Measurements from ENCODE around the gene SLC25A24.
"Not testable (repeated sequence)": the region's sequence is repeated elsewhere in the genome, so short reads cannot be mapped to it uniquely, and the experiment has no call there.

The SLC25A24 gene

DNA sequence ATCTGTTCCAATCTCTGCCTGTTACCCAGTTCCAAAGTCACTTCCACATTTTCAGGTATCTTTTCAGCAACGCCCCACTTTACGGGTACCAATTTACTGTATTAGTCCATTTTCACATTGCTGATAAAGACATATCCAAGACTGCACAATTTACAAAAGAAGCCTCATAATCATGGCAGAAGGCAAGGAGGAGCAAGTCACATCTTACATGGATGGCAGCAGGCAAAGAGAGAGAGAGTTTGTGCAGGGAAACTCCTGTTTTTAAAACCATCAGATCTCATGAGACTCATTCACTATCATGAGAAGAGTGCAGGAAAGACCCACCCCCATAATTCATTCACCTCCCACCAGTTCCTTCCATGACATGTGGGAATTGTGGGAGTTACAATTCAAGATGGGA is 67.0 kb downstream of the SLC25A24 start:
- DNase-seq: not testable (repeated sequence)

GRCh38 chr1:108132367-108132766 is 67.8 kb downstream of the SLC25A24 start:
- not testable (repeated sequence) for DNase-seq

- not testable (repeated sequence) for DNase-seq
These were observed 68.9 kb downstream of the SLC25A24 start for GRCh38 chr1:108131281-108131680.

DNA sequence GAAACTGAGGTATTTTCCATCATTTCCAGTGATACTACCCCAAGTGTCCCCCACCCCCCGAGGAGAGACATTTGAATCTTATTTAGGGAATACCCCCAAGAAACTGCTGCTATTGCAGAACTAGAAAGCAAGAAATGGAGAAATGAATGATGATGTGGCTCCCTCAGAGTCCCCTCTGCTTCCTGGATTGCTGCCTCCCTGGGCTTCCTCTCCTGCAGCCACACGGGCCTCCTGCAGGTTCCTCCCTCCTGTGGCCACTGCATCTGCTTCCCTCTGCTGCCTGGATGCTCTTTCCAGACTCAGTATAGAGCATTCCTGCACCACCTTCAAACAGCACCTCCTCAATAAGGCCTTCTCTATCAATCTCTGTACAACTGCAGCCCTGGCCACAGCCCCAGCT is 69.3 kb downstream of the SLC25A24 start:
- no peak for DNase-seq

DNA sequence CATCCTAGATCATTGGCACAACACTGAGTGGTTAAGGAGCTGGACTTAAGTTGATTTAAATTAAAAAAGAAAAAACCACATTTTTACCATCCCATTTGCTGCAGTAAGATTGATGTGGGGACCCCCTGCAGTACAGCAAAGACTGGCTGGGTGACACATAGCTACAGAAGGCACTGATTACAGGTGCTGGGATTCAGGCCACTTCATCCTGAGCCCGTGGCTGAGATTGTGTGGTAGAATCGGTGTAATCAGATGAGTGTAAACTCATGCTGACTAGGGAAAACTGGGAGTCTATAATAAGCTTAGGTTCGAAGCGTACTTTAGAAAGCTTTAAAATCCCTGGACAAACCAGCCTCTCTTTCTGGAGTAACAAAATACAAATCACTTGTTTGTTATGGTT is 70.1 kb downstream of the SLC25A24 start:
- no peak for DNase-seq

DNA sequence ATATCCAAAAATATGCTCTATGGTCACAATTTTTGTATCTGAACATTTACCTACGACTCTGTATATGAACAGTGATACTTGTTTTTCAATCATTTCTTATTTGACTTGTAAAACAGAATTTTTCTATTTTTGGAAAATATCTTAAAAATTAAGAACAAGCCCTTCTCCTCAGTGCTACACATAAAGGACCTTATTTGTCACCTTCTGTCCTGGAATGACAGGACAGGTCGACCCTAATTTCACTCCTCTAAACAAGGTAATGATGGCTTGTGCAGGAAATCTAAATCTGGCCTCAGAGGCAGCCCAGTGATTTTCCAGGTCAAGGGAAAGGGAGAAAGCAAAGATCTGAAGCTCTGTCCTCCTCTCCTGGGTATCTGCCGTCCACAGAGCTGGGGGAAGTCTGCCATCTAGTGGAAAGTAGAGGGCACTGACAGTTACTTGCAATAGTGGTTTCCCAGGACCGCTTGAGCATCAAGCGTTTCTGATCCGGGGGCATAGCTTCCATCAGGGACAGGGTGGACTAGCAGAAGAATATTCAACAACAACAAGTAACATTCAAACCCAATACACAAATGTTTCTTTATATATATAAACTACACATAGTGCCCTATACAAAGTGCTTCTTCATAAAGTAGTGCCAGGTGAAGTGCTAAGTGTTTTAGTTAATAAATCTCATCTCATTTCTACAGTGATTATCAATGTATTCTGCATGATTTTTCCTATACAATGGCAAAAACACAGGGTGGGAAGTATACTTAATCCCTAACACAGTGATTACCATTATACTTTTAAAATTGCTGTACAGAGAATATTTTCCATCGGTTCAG is 74.6 kb downstream of the SLC25A24 start:
- DNase-seq: peak; percentile 54

DNA sequence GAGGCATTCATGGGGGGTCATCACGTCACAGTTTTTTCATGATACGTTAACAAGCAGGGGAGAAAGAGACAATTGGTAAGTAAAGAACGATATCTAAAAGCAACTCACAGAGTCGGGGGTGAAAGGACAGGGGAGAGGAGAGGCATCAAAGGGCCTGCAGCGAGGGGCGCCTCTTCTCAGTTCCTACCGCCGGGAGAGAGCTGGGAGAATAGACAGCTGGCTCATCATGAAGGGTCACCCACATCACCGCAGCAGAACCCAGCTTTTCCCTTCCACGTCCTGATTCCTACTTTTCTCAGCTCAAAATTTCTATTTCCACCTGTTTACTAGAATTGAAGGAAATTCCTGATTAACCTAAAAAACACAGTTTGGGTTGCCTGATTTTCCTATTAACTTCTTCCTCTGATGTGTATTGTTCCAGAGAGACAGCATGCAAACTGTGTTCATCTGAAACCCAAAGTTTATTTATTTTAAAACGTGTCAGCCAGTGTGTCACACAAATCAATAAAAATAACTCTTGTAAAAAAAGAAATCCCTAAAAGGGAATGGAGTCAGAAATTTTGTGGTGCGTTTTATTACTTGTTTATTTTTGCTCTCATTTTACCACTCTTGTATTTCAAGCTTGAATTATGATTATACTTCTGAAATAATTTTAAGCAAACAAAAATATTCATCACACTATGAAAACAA is 75.4 kb downstream of the SLC25A24 start:
- no peak for DNase-seq

- DNase-seq: no peak
These were observed 76.1 kb downstream of the SLC25A24 start for GRCh38 chr1:108124023-108124422.

- no peak for DNase-seq
These were observed 78.6 kb downstream of the SLC25A24 start for GRCh38 chr1:108121358-108122143.

DNA sequence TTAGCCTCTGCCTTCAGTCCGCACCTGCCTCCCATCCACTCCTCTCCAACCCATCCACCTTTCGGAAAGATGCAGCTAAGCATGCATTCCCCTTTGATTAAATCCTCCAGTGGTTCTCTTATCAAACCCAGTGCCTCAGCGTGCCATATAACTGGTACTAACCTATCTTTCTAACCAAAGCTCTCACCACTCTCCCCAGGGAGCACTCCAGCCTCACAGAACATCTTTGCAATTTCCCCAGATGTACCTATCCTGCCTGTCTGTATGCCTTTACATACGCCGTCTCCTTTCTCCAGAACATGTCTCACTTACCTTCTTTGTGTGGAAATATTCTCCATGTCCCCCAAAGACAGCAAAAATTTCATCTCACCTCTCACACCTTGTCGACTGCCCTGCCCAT is 80.0 kb downstream of the SLC25A24 start:
- DNase-seq: no peak

- no peak for DNase-seq
These were observed 80.6 kb downstream of the SLC25A24 start for GRCh38 chr1:108119500-108119899.

GRCh38 chr1:108117945-108118902 is 81.9 kb downstream of the SLC25A24 start:
- no peak for DNase-seq

- no peak for DNase-seq
These were observed 82.9 kb downstream of the SLC25A24 start for GRCh38 chr1:108117237-108117636.

DNA sequence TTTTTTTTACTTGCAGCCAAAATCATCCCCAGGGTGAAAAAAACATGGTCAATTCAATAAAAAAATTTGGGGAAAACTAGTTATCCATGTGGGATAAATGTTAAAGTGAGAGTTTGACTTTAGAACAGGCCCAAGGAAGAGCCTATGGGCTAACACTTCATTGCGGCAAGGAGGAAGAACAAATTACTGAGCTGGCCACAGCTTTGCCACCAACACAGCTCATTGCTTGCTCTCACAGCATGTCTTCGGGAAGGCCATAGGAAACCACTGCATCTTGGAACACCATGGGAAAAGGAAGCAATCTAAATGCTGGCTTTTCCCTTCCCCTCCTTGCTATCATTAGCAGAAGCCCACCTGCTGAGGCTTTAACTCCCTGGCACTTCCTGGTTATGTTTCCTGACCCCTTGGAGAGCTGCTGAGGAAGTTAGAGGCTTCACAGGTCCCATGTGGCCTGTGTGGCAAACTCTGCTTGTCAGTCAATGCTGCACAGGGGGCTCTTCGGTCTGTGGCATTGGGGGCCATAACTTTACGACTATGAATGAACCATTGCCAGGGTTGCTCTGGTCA is 86.0 kb downstream of the SLC25A24 start:
- no peak for DNase-seq

- DNase-seq: no peak
These were observed 86.6 kb downstream of the SLC25A24 start for GRCh38 chr1:108113496-108113895.

DNA sequence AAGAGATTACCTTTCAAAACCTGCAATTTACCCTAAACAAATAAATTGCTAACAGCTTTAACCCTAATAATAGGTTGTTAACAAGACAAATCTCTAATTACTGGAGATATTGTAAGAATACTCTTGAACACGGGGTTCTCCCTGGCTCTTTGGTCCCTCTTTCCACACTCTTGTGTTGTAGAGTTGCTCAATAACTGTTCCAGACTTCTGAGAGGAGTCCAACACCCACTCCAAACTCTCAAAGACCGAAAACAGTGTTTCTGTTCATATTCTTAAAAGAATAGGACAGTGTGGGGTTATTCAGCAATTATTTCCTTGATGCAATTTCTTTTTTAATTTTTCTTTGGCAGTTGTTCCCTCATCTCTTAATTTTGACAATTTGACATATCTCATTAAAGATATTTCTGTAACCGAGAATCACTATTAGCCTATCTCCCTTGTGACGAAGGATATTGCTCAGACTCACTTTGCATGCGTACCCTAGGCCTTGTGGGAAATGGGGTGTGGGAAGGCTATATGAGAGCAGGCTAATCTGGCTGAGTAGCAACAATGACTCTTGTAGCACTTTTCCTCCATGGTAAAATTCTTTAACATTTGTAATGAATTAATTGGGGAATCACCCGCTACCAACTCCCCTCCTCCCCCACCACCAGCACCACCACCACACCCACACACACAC is 90.7 kb downstream of the SLC25A24 start:
- no peak for DNase-seq

DNA sequence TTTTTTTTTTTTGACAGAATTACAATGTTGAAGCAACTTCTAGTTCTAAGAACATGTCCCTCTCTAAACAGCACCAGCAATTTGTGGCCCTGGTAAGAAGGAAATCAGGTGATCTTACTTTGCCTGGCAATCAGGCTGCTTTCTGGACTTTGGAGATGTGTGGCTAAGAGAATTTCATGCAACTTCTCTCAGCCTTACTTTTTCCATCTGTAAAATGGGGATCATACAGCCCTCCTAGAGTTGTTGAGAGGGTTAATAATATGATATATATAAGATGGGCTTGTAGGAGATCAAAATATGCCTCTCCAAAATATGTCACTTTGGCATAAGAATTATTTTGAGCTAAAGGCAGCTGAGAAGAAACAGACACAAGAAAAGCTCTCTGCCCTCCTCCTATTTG is 92.0 kb downstream of the SLC25A24 start:
- DNase-seq: no peak

DNA sequence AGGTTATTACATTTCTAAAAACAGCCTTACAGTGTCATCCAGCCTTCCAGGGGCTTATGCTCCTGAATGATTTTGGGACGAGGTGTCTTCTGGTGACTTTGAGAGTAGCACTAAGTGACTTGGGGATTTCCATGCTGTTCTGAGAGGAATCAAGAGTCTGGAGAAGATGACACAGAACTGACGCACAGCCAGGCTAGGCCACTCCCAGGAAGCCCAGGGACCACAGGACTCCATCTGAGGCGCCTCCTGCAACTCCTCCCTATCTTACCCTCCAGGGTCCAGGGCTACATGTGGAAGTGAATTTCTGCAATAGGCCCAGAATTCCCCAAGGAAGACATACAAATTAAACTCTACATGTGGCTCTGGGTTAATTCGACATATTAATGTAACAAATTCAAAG is 92.5 kb downstream of the SLC25A24 start:
- DNase-seq: no peak

DNA sequence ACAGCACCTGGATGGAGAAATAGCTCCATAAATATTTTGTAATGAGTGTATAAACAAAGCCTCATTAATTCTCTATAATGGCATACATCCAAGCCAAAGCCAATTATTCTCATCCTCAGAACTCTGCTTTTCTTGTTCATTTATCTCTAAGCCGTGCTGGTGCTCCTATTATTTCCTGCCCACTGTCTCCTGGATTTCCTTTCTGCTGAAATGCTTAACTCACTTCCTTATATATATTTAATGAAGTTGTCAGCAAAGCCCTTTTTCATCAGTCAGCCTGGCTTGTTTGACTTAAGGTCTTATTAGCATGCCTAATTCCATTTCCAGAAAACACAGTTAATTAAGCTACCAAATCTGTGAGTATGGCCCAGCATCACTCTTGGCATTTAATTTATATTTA is 93.4 kb downstream of the SLC25A24 start:
- no peak for DNase-seq

GRCh38 chr1:108100148-108100547 is 100.0 kb downstream of the SLC25A24 start:
- no peak for DNase-seq

- DNase-seq: no peak
These were observed 103.1 kb downstream of the SLC25A24 start for GRCh38 chr1:108097018-108097417.
